Activated CD4-positive, CD25-positive, alpha-beta regulatory T cell (primary cell): Measurements from ENCODE around the gene ZNF443.
"Not testable (repeated sequence)": the region's sequence is repeated elsewhere in the genome, so short reads cannot be mapped to it uniquely, and the experiment has no call there.

Experiments
- DNase-seq, 4 experiments: peaks; one replicate each; lab custom pipeline; 2025; lab: John Stamatoyannopoulos, UW

ZNF443 gene

GRCh38 chr19:12440541-12441316, at the start of gene ZNF443:
ZNF443 (minus strand) TSS chr19:12441021; CDS start chr19:12440914, 107 bp downstream.
- DNase-seq, result peak; percentile 88 to 98 (median 92)

GRCh38 chr19:12486265-12486783, 45.5 kb upstream of the ZNF443 start:
- DNase-seq, result not testable (repeated sequence)

GRCh38 chr19:12485571-12485970, 44.8 kb upstream of the ZNF443 start:
- no peak for DNase-seq

- DNase-seq, result no peak
These were observed 44.2 kb upstream of the ZNF443 start for GRCh38 chr19:12485052-12485416.

GRCh38 chr19:12484371-12485051, 43.7 kb upstream of the ZNF443 start, which contains the start of gene ZNF709:
ZNF709 (minus strand) TSS chr19:12484816; CDS start chr19:12484657, 159 bp downstream.
- peak; percentile 66 to 81 (median 70) for DNase-seq

GRCh38 chr19:12484011-12484370, 43.2 kb upstream of the ZNF443 start:
- no peak for DNase-seq

GRCh38 chr19:12482509-12482886, 41.7 kb upstream of the ZNF443 start:
- DNase-seq, result no peak

GRCh38 chr19:12481781-12482508, 41.1 kb upstream of the ZNF443 start:
- no peak for DNase-seq

GRCh38 chr19:12478234-12478941, 37.6 kb upstream of the ZNF443 start:
- DNase-seq, result no peak

GRCh38 chr19:12467651-12468050, 26.8 kb upstream of the ZNF443 start:
- not testable (repeated sequence) for DNase-seq

GRCh38 chr19:12465211-12465610, 24.4 kb upstream of the ZNF443 start:
- DNase-seq, result no peak

- no peak for DNase-seq
These were observed 23.9 kb upstream of the ZNF443 start for GRCh38 chr19:12464769-12465168.

- not testable (repeated sequence) for DNase-seq
These were observed 23.3 kb upstream of the ZNF443 start for GRCh38 chr19:12464139-12464538.

GRCh38 chr19:12453495-12453894, 12.7 kb upstream of the ZNF443 start:
- DNase-seq, result no peak

GRCh38 chr19:12450844-12451243, 10.0 kb upstream of the ZNF443 start:
- no peak for DNase-seq

- DNase-seq, result no peak
These were observed 8.0 kb upstream of the ZNF443 start for GRCh38 chr19:12448808-12449207.

- DNase-seq, result not testable (repeated sequence)
These were observed 908 bp downstream of the ZNF443 start for GRCh38 chr19:12439686-12440540.

GRCh38 chr19:12430726-12431299, 10.0 kb downstream of the ZNF443 start:
- DNase-seq, result not testable (repeated sequence)

GRCh38 chr19:12425888-12426274, 14.9 kb downstream of the ZNF443 start:
- DNase-seq, result no peak

GRCh38 chr19:12425236-12425887, 15.5 kb downstream of the ZNF443 start:
- no peak for DNase-seq
